Cortex of kidney (tissue), 1 donor: ENCODE results near the gene MEX3D.

Experiments
- DNase-seq: peaks from one replicate; lab custom pipeline; 2025; lab: John Stamatoyannopoulos, UW

The MEX3D gene

GRCh38 chr19:1593501-1593772 is 25.3 kb upstream of the MEX3D start:
- DNase-seq: no peak

GRCh38 chr19:1592755-1593500 is 24.8 kb upstream of the MEX3D start, which contains the start of gene MBD3:
Gene MBD3, minus strand, starts transcription at chr19:1592865. Its CDS starts 234 bp downstream, at chr19:1592631.
- DNase-seq: no peak

- no peak for DNase-seq
Observed at GRCh38 chr19:1592024-1592754, 24.1 kb upstream of the MEX3D start.

GRCh38 chr19:1591421-1592023 is 23.4 kb upstream of the MEX3D start:
- DNase-seq: no peak

- no peak for DNase-seq
Observed at GRCh38 chr19:1590641-1591397, 22.7 kb upstream of the MEX3D start.

- DNase-seq: no peak
Observed at GRCh38 chr19:1587872-1588271, 19.7 kb upstream of the MEX3D start.

- no peak for DNase-seq
Observed at GRCh38 chr19:1585243-1585580, 17.1 kb upstream of the MEX3D start.

- DNase-seq: no peak
Observed at GRCh38 chr19:1584500-1585242, 16.5 kb upstream of the MEX3D start.

GRCh38 chr19:1582201-1582600 is 14.1 kb upstream of the MEX3D start:
- no peak for DNase-seq

GRCh38 chr19:1580957-1581356 is 12.8 kb upstream of the MEX3D start:
- no peak for DNase-seq

GRCh38 chr19:1580382-1580781 is 12.3 kb upstream of the MEX3D start:
- DNase-seq: no peak

GRCh38 chr19:1579222-1579621 is 11.1 kb upstream of the MEX3D start:
- DNase-seq: no peak

GRCh38 chr19:1577929-1578618 is 9.9 kb upstream of the MEX3D start:
- DNase-seq: no peak

GRCh38 chr19:1577090-1577928 is 9.2 kb upstream of the MEX3D start:
- no peak for DNase-seq

GRCh38 chr19:1576242-1577089 is 8.3 kb upstream of the MEX3D start:
- DNase-seq: no peak

GRCh38 chr19:1575323-1576241 is 7.5 kb upstream of the MEX3D start:
- no peak for DNase-seq

- DNase-seq: no peak
Observed at GRCh38 chr19:1574354-1575136, 6.4 kb upstream of the MEX3D start.

- DNase-seq: no peak
Observed at GRCh38 chr19:1572795-1573194, 4.7 kb upstream of the MEX3D start.
